PFSK-1 (cell line): ENCODE results near the gene TRIM7.

Experiments used
- FOXP2 ChIP-seq: optimal IDR thresholded peaks from 2 replicates; pipeline ENCODE3; 2011; ENCODE audit warnings: borderline replicate concordance, control low read depth, inconsistent platforms; ENCODE audit not compliant: insufficient read depth; ENCODE audit errors: extremely low read length, extremely low read depth
- POLR2AphosphoS5 ChIP-seq: IDR thresholded peaks from 2 replicates; pipeline ENCODE4 v1.6.1; 2012; ENCODE audit warnings: low read depth, mild to moderate bottlenecking, control low read depth, low read length, moderate library complexity
- REST ChIP-seq, 2 experiments: IDR thresholded peaks; 2 replicates each; pipeline versions ENCODE4 v1.6.1 to v1.8.0; 2011 to 2012; ENCODE audit warnings: low read depth in 2 of 2, low read length in 2 of 2, control low read depth in 1 of 2, inconsistent platforms in 1 of 2, mild to moderate bottlenecking in 1 of 2, moderate library complexity in 1 of 2; ENCODE audit not compliant: insufficient read depth in 1 of 2
- SIN3A ChIP-seq: IDR thresholded peaks from 2 replicates; pipeline ENCODE4 v1.6.1; 2012; ENCODE audit warnings: mild to moderate bottlenecking, low read length, moderate library complexity, borderline replicate concordance; ENCODE audit not compliant: insufficient read depth
- TAF1 ChIP-seq: IDR thresholded peaks from 2 replicates; pipeline ENCODE4 v1.6.1; 2012; ENCODE audit warnings: low read length, control low read depth, borderline replicate concordance; ENCODE audit not compliant: insufficient read depth

- TF ChIP-seq SIN3A (no peak), POLR2AphosphoS5 (no peak), TAF1 (no peak), REST (IDR thresholded peaks at IDR 0.05; ENCODE audit: insufficient read depth in 1 of 2, low read depth in 2 of 2, low read length in 2 of 2) (no peak), FOXP2 (no peak)
Observed at GRCh38 chr5:181204826-181205760, at the start of gene TRIM7.
